NCI-H2081 (cell line): Measurements from ENCODE around the gene MAGEE2.
"Not testable (repeated sequence)": the region's sequence is repeated elsewhere in the genome, so short reads cannot be mapped to it uniquely, and the experiment has no call there.

Experiments used
- DNase-seq, 2 experiments: peaks; one replicate each; lab custom pipeline; 2025; lab: John Stamatoyannopoulos, UW

Gene MAGEE2

GRCh38 chrX:75784680-75785491 lies at the start of gene MAGEE2:
Gene MAGEE2, minus strand, starts transcription at chrX:75785254. Its CDS starts 203 bp downstream, at chrX:75785051.
- DNase-seq: peak in 1 of 2 experiments; percentile 2

- no peak for DNase-seq
Measured at GRCh38 chrX:75786290-75786689, 1.2 kb upstream of the MAGEE2 start.

- no peak for DNase-seq
Measured at GRCh38 chrX:75781611-75782010, 3.4 kb downstream of the MAGEE2 start.

- DNase-seq: not testable (repeated sequence)
Measured at GRCh38 chrX:75768063-75768462, 17.0 kb downstream of the MAGEE2 start.

- DNase-seq: no peak
Measured at GRCh38 chrX:75748431-75748830, 36.6 kb downstream of the MAGEE2 start.

GRCh38 chrX:75746891-75747639 lies 38.0 kb downstream of the MAGEE2 start:
- peak in 1 of 2 experiments; percentile 51 for DNase-seq
